IPS-20b (cell line): ENCODE data around the gene OR4N2.
"Not testable (repeated sequence)": the region's sequence is repeated elsewhere in the genome, so short reads cannot be mapped to it uniquely, and the experiment has no call there.

Source experiments
- H3K27ac ChIP-seq: one replicate; pipeline ENCODE4 v1.5.1; 2013; ENCODE audit warnings: low read length
- H3K27me3 ChIP-seq: 2 replicates; pipeline ENCODE4 v1.6.1; 2013; ENCODE audit warnings: mild to moderate bottlenecking, low read length, inconsistent platforms; ENCODE audit not compliant: insufficient read depth
- H3K36me3 ChIP-seq: 2 replicates; pipeline ENCODE4 v1.6.1; 2013; ENCODE audit warnings: low read depth, mild to moderate bottlenecking, inconsistent platforms, low read length, moderate library complexity; ENCODE audit not compliant: insufficient read depth
- H3K4me1 ChIP-seq: 2 replicates; pipeline ENCODE4 v1.6.1; 2013; ENCODE audit warnings: mild to moderate bottlenecking, control low read depth, inconsistent platforms, low read length, moderate library complexity; ENCODE audit not compliant: insufficient read depth
- H3K4me3 ChIP-seq: 2 replicates; pipeline ENCODE4 v1.5.1; 2013; ENCODE audit warnings: mild to moderate bottlenecking, low read length, inconsistent platforms
- H3K9ac ChIP-seq: 2 replicates; pipeline ENCODE4 v1.6.1; 2013; ENCODE audit warnings: low read depth, mild to moderate bottlenecking, inconsistent platforms, low read length, moderate library complexity
- H3K9me3 ChIP-seq: 2 replicates; pipeline ENCODE4 v1.6.1; 2013; ENCODE audit warnings: mild to moderate bottlenecking, low read depth, low read length, inconsistent platforms; ENCODE audit not compliant: insufficient read depth

The OR4N2 gene

GRCh38 chr14:19800282-19801117 lies 3.1 kb upstream of the OR4N2 start:
- peaks cover 91% of the 10 kb centered on the region for H3K9me3 ChIP-seq

GRCh38 chr14:19801118-19801464 lies 2.5 kb upstream of the OR4N2 start:
- Histone ChIP-seq H3K9me3 (peaks cover 91% of the 10 kb centered on the region), H3K4me3 (no peak overlapping the region), H3K27ac (no peak overlapping the region), H3K4me1 (no peaks in the 10 kb centered on the region), H3K9ac (no peak overlapping the region), H3K27me3 (no peaks in the 10 kb centered on the region), H3K36me3 (no peaks in the 10 kb centered on the region)

More at GRCh38 chr14:19800282-19801117, 3.1 kb upstream of the OR4N2 start:
- H3K36me3 ChIP-seq, result no peaks in the 10 kb centered on the region
- H3K4me1 ChIP-seq, result no peaks in the 10 kb centered on the region
- H3K9ac ChIP-seq, result no peak overlapping the region
- H3K27ac ChIP-seq, result no peak overlapping the region
- no peak overlapping the region for H3K4me3 ChIP-seq
- no peaks in the 10 kb centered on the region for H3K27me3 ChIP-seq

GRCh38 chr14:19813171-19813920 lies 9.8 kb downstream of the OR4N2 start:
- H3K27me3 ChIP-seq, H3K36me3 ChIP-seq, H3K9ac ChIP-seq, H3K4me3 ChIP-seq, H3K27ac ChIP-seq, H3K4me1 ChIP-seq: not testable (repeated sequence)
- H3K9me3 ChIP-seq, result peaks cover 68% of the 10 kb centered on the region

- not testable (repeated sequence) for H3K36me3 ChIP-seq, H3K4me1 ChIP-seq, H3K27ac ChIP-seq, H3K9ac ChIP-seq, H3K27me3 ChIP-seq, H3K4me3 ChIP-seq
- H3K9me3 ChIP-seq, result peaks cover 72% of the 10 kb centered on the region
Measured at GRCh38 chr14:19819879-19820278, 16.3 kb downstream of the OR4N2 start.

GRCh38 chr14:19821016-19821415 lies 17.4 kb downstream of the OR4N2 start:
- not testable (repeated sequence) for H3K4me3 ChIP-seq, H3K27ac ChIP-seq, H3K27me3 ChIP-seq, H3K9ac ChIP-seq, H3K4me1 ChIP-seq, H3K36me3 ChIP-seq
- peaks cover 68% of the 10 kb centered on the region for H3K9me3 ChIP-seq

GRCh38 chr14:19823178-19823577 lies 19.6 kb downstream of the OR4N2 start:
- Histone ChIP-seq H3K27me3 (no peaks in the 10 kb centered on the region), H3K27ac (no peak overlapping the region), H3K4me3 (no peak overlapping the region), H3K9me3 (peaks cover 78% of the 10 kb centered on the region), H3K36me3 (no peaks in the 10 kb centered on the region), H3K9ac (no peak overlapping the region), H3K4me1 (no peaks in the 10 kb centered on the region)

GRCh38 chr14:19823765-19824164 lies 20.2 kb downstream of the OR4N2 start:
- no peaks in the 10 kb centered on the region for H3K27me3 ChIP-seq
- H3K4me3 ChIP-seq, result no peak overlapping the region
- H3K9ac ChIP-seq, result no peak overlapping the region
- H3K36me3 ChIP-seq, result no peaks in the 10 kb centered on the region
- H3K27ac ChIP-seq, result no peak overlapping the region
- peaks cover 83% of the 10 kb centered on the region for H3K9me3 ChIP-seq
- no peaks in the 10 kb centered on the region for H3K4me1 ChIP-seq

GRCh38 chr14:19827626-19828244 lies 24.2 kb downstream of the OR4N2 start:
- H3K9me3 ChIP-seq, result peaks cover 84% of the 10 kb centered on the region
- H3K4me1 ChIP-seq, H3K9ac ChIP-seq, H3K27me3 ChIP-seq, H3K27ac ChIP-seq, H3K4me3 ChIP-seq, H3K36me3 ChIP-seq: not testable (repeated sequence)

- Histone ChIP-seq H3K27me3 (no peaks in the 10 kb centered on the region), H3K27ac (no peak overlapping the region), H3K9me3 (peaks cover 84% of the 10 kb centered on the region), H3K4me3 (no peak overlapping the region), H3K4me1 (no peaks in the 10 kb centered on the region), H3K36me3 (no peaks in the 10 kb centered on the region), H3K9ac (no peak overlapping the region)
Measured at GRCh38 chr14:19828314-19828713, 24.7 kb downstream of the OR4N2 start.

GRCh38 chr14:19834203-19834848 lies 30.8 kb downstream of the OR4N2 start:
- H3K9me3 ChIP-seq, result peaks cover 96% of the 10 kb centered on the region
- H3K36me3 ChIP-seq, result not testable (repeated sequence)

GRCh38 chr14:19838433-19838832 lies 34.9 kb downstream of the OR4N2 start:
- Histone ChIP-seq H3K9ac (no peak overlapping the region), H3K36me3 (no peaks in the 10 kb centered on the region), H3K4me1 (no peaks in the 10 kb centered on the region), H3K27me3 (no peaks in the 10 kb centered on the region), H3K27ac (no peak overlapping the region), H3K4me3 (no peak overlapping the region; the same call in 1 of the 2 replicates), H3K9me3 (peaks cover 89% of the 10 kb centered on the region)

More at GRCh38 chr14:19834203-19834848, 30.8 kb downstream of the OR4N2 start:
- not testable (repeated sequence) for H3K27ac ChIP-seq, H3K4me1 ChIP-seq, H3K4me3 ChIP-seq, H3K9ac ChIP-seq, H3K27me3 ChIP-seq
